Left ventricle myocardium inferior (tissue), 1 donor: Measurements from ENCODE around the gene RAD51B. TPM values are rescaled to one million over a fixed set of nuclear protein-coding genes. Genes with fewer than 3 reads are reported as not detected.

Source experiments
- DNase-seq: peaks from one replicate; pipeline ENCODE4 v3.0.0-alpha.2; 2020
- H3K27ac ChIP-seq: fragments of 200-600 bp; replicated peaks from 2 replicates; pipeline ENCODE4 v1.8.0; 2021
- H3K27me3 ChIP-seq: fragments of 200-600 bp; 2 replicates; pipeline ENCODE4 v1.8.0; 2021; ENCODE audit warnings: low read depth
- H3K36me3 ChIP-seq: fragments of 200-600 bp; 2 replicates; pipeline ENCODE4 v1.8.0; 2021
- H3K4me1 ChIP-seq: fragments of 200-600 bp; 2 replicates; pipeline ENCODE4 v1.8.0; 2021
- H3K4me3 ChIP-seq: fragments of 200-600 bp; 2 replicates; pipeline ENCODE4 v1.8.0; 2021; ENCODE audit warnings: mild to moderate bottlenecking, moderate library complexity
- H3K9me3 ChIP-seq: fragments of 200-600 bp; replicated peaks from 2 replicates; pipeline ENCODE4 v1.8.0; 2021
- intact Hi-C: fragments of 100-400 bp; cut with micrococcal nuclease; formaldehyde crosslinking; loops from one replicate; pipeline ENCODE4 v1.11.0; 2022
- total RNA-seq: library from RNA; stranded (reverse); fragmentation: NEBNext Ultra II Directional; extraction: Animal tissue kit (Norgen Biotek cat#: 25700); gene quantifications from one replicate; pipeline ENCODE4 v1.2.1, GENCODE V29; 2021
- TF ChIP-seq, protein P1 (sequence below): fragments of 200-600 bp; IDR thresholded peaks from 2 replicates; pipeline ENCODE4 v1.8.0; 2021; ENCODE audit warnings: antibody characterized with exemption, mild to moderate bottlenecking, borderline replicate concordance
- donor health status: DM: no; HTN: yes; CAD: no; lungs with severe emphysema.

RAD51B gene
- total RNA-seq, 1 donor from 2014 or later, result 2.4 TPM

DNA sequence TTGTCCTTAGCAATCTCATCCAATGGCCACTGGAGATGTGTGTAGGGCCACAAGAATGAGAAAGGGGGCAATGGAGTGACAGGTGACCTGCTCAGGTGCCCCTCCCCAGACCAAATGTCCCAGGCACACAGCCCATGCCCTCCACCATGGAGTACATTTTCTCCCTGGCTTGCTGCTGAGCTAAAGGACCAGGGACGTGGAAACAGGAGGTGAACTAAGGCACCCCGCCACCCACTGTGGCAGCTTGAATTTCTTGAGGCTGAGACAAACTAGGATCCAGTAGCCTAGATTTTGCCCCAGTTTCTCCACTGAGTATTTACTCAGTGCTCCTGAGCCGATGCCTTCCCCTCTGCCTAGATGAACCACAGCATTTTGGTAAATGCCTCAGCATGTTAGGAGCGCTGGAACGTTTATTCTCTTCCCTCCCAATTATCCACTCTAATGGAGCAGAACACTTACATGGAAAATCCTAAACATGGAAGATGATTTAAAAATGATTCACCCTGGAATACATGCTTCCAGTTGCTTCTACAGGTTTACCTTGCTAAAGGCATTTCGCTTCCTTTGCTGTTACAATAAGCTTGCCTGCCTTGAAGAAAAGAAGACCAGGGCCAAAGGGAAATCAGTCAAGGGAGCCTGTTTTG, 775.3 kb downstream of the RAD51B start:
- no peaks in the 10 kb centered on the region for H3K9me3 ChIP-seq
- H3K36me3 ChIP-seq, result no peaks in the 10 kb centered on the region
- intact Hi-C loops, result no loop called here
- H3K27me3 ChIP-seq, result no peaks in the 10 kb centered on the region
- peaks cover 36% of the 10 kb centered on the region for H3K4me1 ChIP-seq
- no peak overlapping the region for H3K27ac ChIP-seq
- H3K4me3 ChIP-seq, result no peak overlapping the region
- TF ChIP-seq, protein P1, sequence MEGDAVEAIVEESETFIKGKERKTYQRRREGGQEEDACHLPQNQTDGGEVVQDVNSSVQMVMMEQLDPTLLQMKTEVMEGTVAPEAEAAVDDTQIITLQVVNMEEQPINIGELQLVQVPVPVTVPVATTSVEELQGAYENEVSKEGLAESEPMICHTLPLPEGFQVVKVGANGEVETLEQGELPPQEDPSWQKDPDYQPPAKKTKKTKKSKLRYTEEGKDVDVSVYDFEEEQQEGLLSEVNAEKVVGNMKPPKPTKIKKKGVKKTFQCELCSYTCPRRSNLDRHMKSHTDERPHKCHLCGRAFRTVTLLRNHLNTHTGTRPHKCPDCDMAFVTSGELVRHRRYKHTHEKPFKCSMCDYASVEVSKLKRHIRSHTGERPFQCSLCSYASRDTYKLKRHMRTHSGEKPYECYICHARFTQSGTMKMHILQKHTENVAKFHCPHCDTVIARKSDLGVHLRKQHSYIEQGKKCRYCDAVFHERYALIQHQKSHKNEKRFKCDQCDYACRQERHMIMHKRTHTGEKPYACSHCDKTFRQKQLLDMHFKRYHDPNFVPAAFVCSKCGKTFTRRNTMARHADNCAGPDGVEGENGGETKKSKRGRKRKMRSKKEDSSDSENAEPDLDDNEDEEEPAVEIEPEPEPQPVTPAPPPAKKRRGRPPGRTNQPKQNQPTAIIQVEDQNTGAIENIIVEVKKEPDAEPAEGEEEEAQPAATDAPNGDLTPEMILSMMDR, result no peak
- DNase-seq, result no peak

DNA sequence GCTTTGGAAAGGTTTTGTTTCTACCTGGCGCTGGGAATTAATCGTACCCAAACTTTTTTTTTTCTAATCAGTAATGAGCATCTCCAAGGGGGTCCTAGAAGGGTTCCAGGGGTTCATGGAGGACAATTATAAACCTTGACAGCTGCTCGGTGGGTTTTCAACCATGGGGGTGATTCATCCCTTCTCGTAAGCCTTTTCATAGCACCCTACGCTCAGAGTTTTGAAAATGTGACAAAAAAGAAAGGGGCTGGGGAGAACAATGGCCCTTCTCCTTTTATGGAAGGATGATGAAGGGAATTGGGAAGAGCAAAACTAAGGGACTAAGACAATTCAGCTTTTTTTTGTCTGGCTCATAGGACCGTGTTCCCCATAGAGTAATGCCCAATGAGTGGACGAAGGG, 776.6 kb downstream of the RAD51B start:
- DNase-seq, result no peak
- Histone ChIP-seq H3K4me3 (no peak overlapping the region), H3K9me3 (no peaks in the 10 kb centered on the region), H3K27ac (peak overlapping the region; percentile 93), H3K4me1 (peaks cover 30% of the 10 kb centered on the region), H3K36me3 (no peaks in the 10 kb centered on the region), H3K27me3 (no peaks in the 10 kb centered on the region)
- intact Hi-C loops, result no loop called here
- TF ChIP-seq, protein P1, result no peak

DNA sequence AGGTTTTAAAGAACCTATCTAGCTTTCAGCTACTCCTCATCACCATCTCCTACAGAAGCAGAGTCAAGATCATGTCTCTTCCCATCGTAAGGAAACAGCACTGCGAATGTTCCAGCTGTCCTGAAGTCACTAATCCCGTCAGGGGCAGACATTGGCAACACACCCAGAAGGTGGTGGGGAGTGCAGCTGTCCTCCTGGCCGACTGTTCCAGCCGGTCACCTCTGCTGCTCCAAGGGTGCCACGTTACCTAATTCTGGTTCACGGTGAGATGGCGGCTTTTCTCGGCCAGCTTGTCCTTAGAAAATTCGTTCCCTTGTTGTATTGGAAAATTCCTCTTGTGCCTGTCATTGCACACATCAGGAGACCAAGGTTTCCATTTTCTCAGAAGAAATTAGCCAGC, 777.1 kb downstream of the RAD51B start:
- Histone ChIP-seq H3K36me3 (no peaks in the 10 kb centered on the region), H3K9me3 (no peaks in the 10 kb centered on the region), H3K27me3 (no peaks in the 10 kb centered on the region), H3K4me3 (no peak overlapping the region), H3K4me1 (peaks cover 30% of the 10 kb centered on the region), H3K27ac (peak overlapping the region; percentile 93)
- TF ChIP-seq, protein P1, result no peak
- DNase-seq, result no peak
- intact Hi-C loops, result no loop called here

DNA sequence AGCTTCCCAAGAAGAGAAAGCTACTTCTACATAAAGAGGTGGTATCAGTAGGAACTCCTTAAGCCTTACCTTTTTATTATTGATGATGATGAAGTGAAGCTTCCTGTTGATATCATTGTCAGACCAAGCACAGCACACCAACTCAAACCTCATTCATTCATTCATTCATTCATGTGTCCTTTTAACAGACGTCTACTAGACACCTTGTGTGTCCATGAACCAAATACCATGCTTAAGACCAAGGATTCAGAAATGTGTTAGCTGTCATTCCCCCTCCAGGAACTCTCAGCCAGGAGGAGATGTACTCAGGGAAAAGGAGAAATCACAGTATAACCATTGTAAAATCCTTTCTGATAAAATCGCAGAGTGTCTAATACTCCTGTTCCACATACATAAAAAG, 778.5 kb downstream of the RAD51B start:
- Histone ChIP-seq H3K27me3 (no peaks in the 10 kb centered on the region), H3K9me3 (no peaks in the 10 kb centered on the region), H3K4me3 (peak overlapping the region; percentile 32), H3K4me1 (peaks cover 30% of the 10 kb centered on the region), H3K36me3 (no peaks in the 10 kb centered on the region), H3K27ac (peak overlapping the region; percentile 93)
- intact Hi-C loops, result no loop called here
- TF ChIP-seq, protein P1, result no peak
- no peak for DNase-seq

DNA sequence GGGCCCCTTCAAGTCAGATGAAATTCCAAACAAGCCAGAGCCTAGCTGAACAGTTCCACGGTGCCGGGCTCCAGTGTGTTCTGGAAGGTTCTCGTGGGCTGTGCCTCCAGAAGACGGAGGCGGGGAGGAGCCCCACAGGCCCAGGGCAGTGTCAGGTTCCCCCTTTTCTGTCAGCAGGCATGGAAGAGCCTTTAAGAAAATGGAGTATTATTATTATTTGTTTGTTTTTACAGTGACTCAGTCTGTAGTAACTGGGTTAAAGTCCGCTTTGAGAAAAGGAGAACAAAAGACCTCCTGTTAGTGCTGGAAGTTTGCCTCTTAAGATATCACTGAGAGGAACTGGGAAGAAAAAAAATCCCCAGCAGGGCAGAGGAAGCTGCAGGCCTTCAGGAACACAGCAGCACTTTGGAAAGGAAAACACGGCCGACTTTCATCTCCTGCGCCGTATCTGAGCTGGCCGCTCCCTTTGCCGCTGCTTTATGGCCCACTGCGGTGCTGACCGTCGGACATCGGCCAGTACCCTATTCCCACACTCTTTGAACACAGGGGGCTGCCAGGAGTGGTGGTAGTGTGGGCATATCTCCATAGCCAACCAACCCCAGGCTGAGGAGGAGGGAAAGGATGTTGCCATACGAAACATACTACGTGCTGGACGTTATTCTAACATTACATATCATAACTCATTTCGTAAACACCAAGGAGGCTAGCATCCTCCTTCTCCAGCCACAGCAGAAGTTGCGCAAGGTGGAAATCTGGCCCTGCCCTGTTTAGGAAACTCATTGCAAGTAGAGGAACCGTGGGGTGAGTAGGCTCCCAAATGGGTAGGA, 779.3 kb downstream of the RAD51B start:
- Histone ChIP-seq H3K36me3 (no peaks in the 10 kb centered on the region), H3K4me1 (peaks cover 30% of the 10 kb centered on the region), H3K4me3 (peak overlapping the region; percentile 35), H3K9me3 (no peaks in the 10 kb centered on the region), H3K27me3 (no peaks in the 10 kb centered on the region), H3K27ac (peak overlapping the region; percentile 93)
- intact Hi-C loops, result no loop called here
- peak; percentile 71 for DNase-seq
- TF ChIP-seq, protein P1, result no peak
